ENCODE data around the gene PRKCB. TPM values are rescaled to one million over a fixed set of nuclear protein-coding genes. Genes with fewer than 3 reads are reported as not detected.

Gene PRKCB
- total RNA-seq, 2 experiments from 2014 or later, result 75.8 to 82.6 TPM

DNA sequence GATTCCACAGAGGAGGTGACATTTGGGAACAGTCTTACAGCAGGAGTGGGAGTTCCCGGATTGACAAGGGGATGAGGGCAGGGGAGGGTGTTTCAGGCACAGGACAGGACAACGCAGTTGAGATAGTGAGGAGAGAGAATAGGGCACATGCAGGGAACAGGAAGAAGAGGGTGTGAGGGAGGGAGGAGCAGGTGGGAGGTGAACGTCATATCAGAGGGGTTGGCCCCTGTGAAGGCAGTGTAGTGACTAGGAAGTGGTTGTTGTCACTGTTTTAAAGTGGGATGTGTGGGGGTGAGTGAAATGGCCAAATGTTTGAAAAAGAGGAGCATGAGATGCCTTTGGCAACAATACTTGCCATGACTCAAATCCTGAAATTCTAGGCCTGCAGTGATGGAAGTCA, 12.2 kb downstream of the PRKCB start:
- DNase-seq, result peak; percentile 59
- Mint-ChIP-seq H3K27ac (peak overlapping the region; percentile 87), H3K9me3 (peaks cover 23% of the 10 kb centered on the region), H3K36me3 (peaks cover 77% of the 10 kb centered on the region), H3K27me3 (no peaks in the 10 kb centered on the region), H3K4me1 (peaks cover 82% of the 10 kb centered on the region), H3K4me3 (peak overlapping the region; percentile 24)

DNA sequence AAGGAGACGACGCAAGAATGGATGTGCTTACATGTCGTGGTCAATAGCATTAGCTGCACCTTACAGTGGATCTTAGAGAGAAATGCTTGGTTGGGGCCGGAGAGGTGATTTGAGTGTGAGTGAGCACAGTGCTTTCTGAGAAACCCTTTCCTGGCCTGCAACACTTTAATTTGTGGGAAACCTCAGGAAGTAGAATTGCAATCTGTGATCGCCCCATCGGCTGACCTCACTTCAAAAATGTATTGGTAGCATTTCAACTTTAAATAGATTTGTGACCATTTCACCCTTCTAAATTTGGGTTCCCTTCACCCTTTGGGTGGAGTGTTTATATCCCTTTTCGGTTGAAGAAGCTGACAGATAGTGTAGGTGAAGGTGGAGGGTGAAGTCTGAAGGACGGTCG, 13.2 kb downstream of the PRKCB start:
- Mint-ChIP-seq H3K9me3 (peaks cover 27% of the 10 kb centered on the region), H3K36me3 (peaks cover 80% of the 10 kb centered on the region), H3K4me3 (no peak overlapping the region), H3K27me3 (no peaks in the 10 kb centered on the region), H3K27ac (peak overlapping the region; percentile 87), H3K4me1 (peaks cover 82% of the 10 kb centered on the region)
- no peak for DNase-seq

DNA sequence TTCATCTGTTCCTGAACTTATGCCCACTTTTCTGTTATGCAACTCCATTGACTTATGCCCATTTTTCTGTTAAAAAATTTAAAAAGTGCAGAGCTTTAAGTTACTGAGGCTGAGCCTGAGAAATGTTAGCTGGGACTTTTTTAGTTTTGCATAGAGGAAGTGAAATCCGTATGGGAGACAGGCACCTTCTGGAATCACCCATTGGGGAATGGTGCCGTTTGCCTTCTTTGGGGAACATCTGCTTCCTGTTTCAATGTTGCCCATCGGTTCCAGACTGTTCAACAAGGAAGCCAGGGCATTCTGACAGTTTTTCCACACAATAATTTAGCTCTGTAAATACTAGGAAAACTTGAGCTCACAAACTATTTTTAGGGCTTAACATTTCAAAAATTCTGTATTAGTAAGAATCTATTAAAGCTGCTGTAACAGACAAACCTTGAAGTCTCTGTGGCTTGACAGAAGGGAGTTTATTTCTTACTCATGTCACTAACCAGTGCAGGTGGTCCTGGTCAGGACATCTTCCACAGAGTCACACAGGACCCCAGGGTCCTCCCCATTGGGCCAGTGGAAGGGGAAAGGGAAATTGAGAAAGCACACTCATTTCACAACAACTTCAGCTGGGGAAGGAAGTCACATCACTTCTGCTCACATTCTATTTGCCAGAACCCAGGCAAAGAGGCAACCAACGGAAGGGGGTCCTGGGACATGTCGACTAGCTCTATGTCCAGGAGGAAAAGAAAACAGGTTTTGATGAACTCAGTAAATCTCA, 17.2 kb downstream of the PRKCB start:
- Mint-ChIP-seq H3K27me3 (no peaks in the 10 kb centered on the region), H3K4me1 (peaks cover 79% of the 10 kb centered on the region), H3K9me3 (peaks cover 23% of the 10 kb centered on the region), H3K4me3 (no peak overlapping the region), H3K36me3 (peaks cover 69% of the 10 kb centered on the region), H3K27ac (peak overlapping the region; percentile 70)
- DNase-seq, result no peak

DNA sequence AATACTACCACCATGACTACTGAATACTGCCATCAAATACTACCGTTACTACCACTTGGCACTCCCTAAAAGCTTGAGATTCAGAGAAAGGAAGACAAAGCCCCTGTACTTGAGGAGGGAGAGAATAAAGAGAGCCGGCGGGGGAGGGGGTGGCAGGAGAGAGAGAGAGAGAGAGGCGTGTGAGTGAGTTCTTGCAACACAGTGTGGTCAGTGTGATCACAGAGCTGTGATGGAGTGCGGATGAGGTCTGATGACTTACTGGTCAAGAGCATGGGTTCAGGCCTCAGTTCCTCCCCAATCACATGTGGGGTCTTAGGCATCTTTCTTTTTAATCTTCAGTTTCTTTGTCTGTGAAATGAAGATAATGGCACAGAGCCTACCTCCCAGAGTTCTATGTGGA, 19.2 kb downstream of the PRKCB start:
- H3K27ac Mint-ChIP-seq, result no peak overlapping the region
- no peak overlapping the region for H3K4me3 Mint-ChIP-seq
- H3K27me3 Mint-ChIP-seq, result no peaks in the 10 kb centered on the region
- H3K36me3 Mint-ChIP-seq, result peaks cover 63% of the 10 kb centered on the region
- DNase-seq, result no peak
- H3K4me1 Mint-ChIP-seq, result peaks cover 79% of the 10 kb centered on the region
- H3K9me3 Mint-ChIP-seq, result peaks cover 18% of the 10 kb centered on the region

DNA sequence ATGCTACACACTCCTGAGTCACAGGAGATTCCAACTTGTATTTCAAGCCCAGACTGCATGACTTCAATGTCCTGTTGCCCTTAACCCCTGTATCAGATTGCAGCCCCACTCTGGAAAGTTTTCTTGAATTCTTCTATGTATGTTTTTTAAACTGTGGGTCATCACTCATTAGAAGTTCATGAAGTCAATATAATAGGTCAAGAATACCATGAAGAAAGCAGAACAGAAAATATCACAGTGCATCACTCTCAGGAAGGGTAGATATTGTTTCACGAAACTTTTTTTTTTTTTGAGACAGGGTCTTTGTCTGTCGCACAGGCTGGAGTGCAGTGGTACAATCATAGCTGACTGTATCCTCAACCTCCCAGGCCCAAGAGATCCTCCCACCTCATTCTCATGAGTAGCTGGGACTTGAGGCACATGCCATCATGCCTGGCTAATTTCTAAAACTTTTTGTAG, 20.5 kb downstream of the PRKCB start:
- Mint-ChIP-seq H3K27ac (no peak overlapping the region), H3K4me3 (no peak overlapping the region), H3K27me3 (no peaks in the 10 kb centered on the region), H3K4me1 (peaks cover 75% of the 10 kb centered on the region), H3K36me3 (peaks cover 55% of the 10 kb centered on the region), H3K9me3 (peaks cover 14% of the 10 kb centered on the region)
- no peak for DNase-seq

DNA sequence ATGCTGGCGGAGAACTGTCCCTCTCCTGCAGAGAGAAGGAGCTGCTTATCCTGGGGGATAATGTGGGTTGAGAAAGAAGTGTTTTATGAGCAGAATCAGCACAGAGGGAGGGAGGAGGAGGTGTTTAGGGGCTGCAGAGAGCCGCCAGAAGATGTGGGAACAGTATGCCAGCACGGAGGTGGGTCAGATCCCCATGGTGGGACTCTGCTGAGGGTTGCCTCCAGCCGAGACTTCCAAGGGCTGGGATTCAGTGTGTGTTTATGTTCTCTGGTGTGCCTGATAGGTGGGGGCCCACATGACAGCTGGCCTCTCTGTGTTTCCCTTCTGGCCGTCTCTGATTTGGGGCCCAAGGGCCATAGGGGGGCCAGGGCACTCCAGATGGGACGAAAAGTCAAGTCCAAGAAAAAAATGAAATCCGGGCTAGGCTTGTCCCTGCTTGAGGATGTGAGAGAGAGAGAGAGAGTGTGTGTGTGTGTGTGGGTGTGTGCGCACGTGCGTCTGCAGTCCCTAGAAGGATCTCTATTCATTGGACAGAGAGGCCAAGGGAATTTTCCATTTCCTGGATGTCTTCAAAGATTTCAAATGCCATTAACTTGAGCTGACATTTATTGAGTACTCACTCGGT, 21.6 kb downstream of the PRKCB start:
- DNase-seq, result peak; percentile 22
- Mint-ChIP-seq H3K4me3 (peak overlapping the region; percentile 4), H3K27ac (peak overlapping the region; percentile 65), H3K36me3 (peaks cover 46% of the 10 kb centered on the region), H3K4me1 (peaks cover 76% of the 10 kb centered on the region), H3K9me3 (peaks cover 9% of the 10 kb centered on the region), H3K27me3 (no peaks in the 10 kb centered on the region)

DNA sequence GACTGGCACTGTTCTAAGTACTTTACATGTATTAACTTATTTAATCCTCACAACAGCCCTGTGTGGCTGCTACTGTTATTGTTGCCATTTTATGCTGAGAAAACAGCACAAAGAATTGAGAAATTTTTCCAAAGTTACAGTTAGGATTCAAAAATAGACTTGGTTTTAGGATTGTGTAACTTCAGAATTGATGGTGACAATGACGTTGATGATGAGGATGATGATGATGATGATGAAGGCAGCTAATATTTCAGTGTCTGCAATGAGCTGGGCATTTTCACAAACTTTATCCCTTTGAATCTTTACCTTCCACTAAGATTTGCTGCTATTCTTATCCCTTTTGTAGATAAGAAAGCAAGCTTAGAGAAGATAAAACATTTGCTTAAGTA, 22.1 kb downstream of the PRKCB start:
- H3K9me3 Mint-ChIP-seq, result peaks cover 6% of the 10 kb centered on the region
- peak overlapping the region; percentile 65 for H3K27ac Mint-ChIP-seq
- H3K4me3 Mint-ChIP-seq, result no peak overlapping the region
- H3K27me3 Mint-ChIP-seq, result no peaks in the 10 kb centered on the region
- no peak for DNase-seq
- H3K4me1 Mint-ChIP-seq, result peaks cover 75% of the 10 kb centered on the region
- peaks cover 41% of the 10 kb centered on the region for H3K36me3 Mint-ChIP-seq

DNA sequence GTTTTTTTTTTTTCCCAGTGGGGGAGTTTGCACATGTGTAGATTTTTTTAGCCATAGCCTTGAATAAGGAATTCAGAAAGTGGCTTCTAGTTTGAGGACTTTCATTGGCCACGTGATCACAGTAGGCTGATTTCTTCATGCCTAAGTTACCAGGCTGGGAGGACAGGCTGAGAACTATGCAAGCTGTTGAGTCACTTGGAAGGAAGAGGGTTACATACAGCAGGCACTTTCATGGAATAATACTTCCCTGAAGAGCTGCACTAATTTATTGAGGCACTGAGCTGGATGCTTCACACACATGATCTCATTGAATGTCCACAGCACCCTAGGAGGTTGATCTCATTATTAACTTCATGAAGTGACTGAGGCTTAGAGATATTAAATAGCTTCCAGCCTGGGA, 22.8 kb downstream of the PRKCB start:
- Mint-ChIP-seq H3K4me1 (peaks cover 74% of the 10 kb centered on the region), H3K27ac (peak overlapping the region; percentile 65), H3K36me3 (peaks cover 36% of the 10 kb centered on the region), H3K4me3 (peak overlapping the region; percentile 22), H3K27me3 (no peaks in the 10 kb centered on the region), H3K9me3 (peaks cover 4% of the 10 kb centered on the region)
- no peak for DNase-seq

DNA sequence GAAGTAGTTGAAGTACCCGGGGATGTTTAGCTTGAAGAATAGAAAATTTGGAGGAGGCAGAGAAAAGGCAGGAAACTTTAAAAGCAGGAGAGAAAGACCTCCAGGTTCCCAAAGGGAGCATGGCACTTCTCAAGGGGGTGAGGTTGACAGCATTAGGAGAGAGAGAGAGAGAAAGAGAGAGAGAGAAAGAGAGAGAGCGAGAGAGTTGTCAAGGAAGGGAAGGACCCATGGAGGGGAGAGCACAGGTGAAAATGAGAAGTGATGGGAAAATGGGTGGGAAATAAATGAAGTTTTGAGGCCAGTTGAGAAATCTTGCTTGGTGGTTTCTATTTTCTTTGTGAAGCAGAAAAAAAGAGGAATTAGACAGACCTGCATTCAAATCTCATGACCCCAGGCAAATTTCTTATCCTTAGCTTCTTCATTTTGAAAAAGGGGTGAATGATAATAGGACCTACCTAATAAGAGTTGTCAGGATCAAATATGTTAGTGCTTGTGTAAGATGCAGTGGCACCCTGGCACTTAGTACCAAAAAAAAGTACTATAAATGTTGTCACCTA, 24.0 kb downstream of the PRKCB start:
- no peak for DNase-seq
- Mint-ChIP-seq H3K9me3 (peaks cover 2% of the 10 kb centered on the region), H3K27ac (peak overlapping the region; percentile 55), H3K4me1 (peaks cover 79% of the 10 kb centered on the region), H3K36me3 (peaks cover 27% of the 10 kb centered on the region), H3K27me3 (no peaks in the 10 kb centered on the region), H3K4me3 (peak overlapping the region; percentile 0)

DNA sequence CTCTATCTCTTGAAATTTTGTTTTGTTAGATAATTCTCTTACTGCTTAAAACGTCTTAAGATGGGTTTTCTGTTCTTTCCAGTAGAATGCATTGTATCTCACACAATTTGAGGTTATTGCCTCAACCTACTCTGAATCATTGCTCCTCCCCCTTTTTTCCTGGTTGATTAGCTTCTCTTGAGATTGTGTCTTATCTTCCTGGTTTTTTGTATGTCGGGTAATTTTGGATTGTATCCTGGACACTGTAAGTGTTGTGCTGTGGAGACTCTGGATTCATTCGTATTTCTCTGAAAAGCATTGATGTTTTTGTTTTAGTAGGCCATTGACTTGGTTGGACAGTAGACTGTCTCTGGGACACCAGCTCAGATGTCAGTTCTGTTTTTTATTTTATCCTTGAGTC, 26.1 kb downstream of the PRKCB start:
- Mint-ChIP-seq H3K27ac (peak overlapping the region; percentile 4), H3K4me1 (peaks cover 81% of the 10 kb centered on the region), H3K27me3 (no peaks in the 10 kb centered on the region), H3K9me3 (peaks cover 2% of the 10 kb centered on the region), H3K36me3 (peaks cover 29% of the 10 kb centered on the region), H3K4me3 (no peak overlapping the region)
- DNase-seq, result no peak

- Mint-ChIP-seq H3K27me3 (no peaks in the 10 kb centered on the region), H3K4me3 (no peak overlapping the region)
These were observed 26.8 kb downstream of the PRKCB start for GRCh38 chr16:23862556-23862955.

DNA sequence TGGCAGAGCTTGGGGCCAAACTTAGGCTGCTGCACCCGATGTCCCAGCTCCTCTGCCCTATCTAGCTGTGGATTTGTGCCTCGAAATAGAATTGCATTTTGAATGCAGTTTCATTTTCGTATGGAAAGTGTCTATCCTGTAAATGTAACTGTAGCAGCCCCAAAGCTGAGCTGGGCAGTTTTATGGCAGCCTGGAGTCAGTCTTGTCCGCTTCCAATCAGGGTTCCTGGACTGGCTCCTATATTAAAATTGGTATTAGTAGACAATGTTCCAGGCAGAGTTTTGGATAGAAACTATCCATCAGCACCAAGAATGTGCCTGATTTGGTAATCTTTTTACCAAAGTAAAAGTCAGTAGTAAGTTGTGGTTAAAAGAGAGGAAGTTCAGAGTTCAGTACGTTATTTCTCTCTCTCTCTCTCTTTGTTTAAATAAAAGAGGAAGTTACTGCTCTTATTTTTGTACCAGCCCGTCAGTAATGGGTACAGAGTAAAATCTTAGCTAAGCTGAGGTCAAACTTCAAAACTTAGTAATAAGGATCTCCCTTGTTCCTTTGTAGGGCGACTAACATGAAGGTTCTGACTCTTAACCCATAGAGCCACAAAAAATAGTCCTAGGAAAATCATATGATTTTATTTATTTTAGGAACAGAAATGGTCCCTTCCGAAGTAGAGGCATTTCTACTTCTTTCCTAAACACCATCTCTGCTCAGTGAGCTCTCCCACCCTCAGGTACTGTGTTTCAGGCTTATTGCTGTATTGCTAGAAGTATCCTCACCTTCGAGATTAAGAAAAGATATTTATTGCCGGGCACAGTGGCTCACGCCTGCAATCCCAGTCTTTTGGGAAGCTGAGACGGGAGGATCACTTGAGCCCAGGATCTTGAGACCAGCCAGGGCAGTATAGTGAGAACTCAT, 28.0 kb downstream of the PRKCB start:
- Mint-ChIP-seq H3K4me1 (peaks cover 79% of the 10 kb centered on the region), H3K27me3 (no peaks in the 10 kb centered on the region), H3K4me3 (peak overlapping the region; percentile 75), H3K9me3 (peaks cover 2% of the 10 kb centered on the region), H3K27ac (peak overlapping the region; percentile 90), H3K36me3 (peaks cover 20% of the 10 kb centered on the region)
- DNase-seq, result peak; percentile 27

More at GRCh38 chr16:23862556-23862955, 26.8 kb downstream of the PRKCB start:
- DNase-seq, result no peak
- Mint-ChIP-seq H3K27ac (no peak overlapping the region), H3K36me3 (peaks cover 28% of the 10 kb centered on the region), H3K9me3 (peaks cover 2% of the 10 kb centered on the region), H3K4me1 (peaks cover 79% of the 10 kb centered on the region)

DNA sequence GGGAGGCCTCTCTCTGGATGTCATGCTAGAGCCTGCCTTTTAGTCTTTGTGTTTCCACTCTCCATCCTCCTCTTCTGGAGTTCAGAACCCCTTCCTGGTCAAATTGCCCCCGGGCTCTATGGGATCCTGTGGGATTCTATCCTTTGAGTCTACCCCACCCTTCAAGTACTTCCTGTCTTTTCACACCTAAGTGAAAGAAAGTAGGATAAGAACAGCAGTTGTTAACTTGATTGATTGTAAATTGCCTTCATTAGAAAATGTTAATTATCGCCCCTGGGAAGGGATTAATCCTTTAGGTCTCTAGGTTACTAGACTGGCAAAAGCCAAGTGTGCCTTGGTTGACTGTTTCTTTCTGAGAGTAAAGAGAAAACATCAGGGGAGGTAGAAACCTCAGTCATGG, 30.1 kb downstream of the PRKCB start:
- Mint-ChIP-seq H3K4me1 (peaks cover 81% of the 10 kb centered on the region), H3K36me3 (peaks cover 18% of the 10 kb centered on the region), H3K27me3 (no peaks in the 10 kb centered on the region), H3K27ac (peak overlapping the region; percentile 59), H3K9me3 (no peaks in the 10 kb centered on the region), H3K4me3 (no peak overlapping the region)
- no peak for DNase-seq

DNA sequence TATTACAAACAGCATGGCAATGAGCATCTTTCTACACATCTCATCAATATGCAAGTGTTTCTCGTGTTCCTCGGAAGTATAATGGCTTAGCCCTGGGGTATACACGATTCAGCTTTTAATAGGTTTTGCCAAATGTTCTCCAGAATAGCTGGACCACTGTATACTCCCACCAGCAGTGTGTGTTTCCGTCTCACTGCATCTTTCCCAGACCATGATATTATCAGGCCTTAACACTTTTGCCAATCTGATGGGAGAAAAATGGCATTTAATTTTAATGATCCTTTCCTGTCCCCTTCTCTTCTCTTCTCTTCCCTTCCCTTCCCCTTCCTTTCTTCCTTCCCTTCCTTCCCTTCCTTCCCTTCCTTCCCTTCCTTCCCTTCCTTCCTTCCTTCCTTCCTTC, 30.8 kb downstream of the PRKCB start:
- Mint-ChIP-seq H3K4me3 (no peak overlapping the region), H3K27me3 (no peaks in the 10 kb centered on the region), H3K36me3 (peaks cover 18% of the 10 kb centered on the region), H3K27ac (peak overlapping the region; percentile 59), H3K4me1 (peaks cover 76% of the 10 kb centered on the region), H3K9me3 (no peaks in the 10 kb centered on the region)
- no peak for DNase-seq

- DNase-seq, result no peak
- H3K4me3 Mint-ChIP-seq, result no peak overlapping the region
- no peaks in the 10 kb centered on the region for H3K9me3 Mint-ChIP-seq
- no peaks in the 10 kb centered on the region for H3K27me3 Mint-ChIP-seq
- H3K36me3 Mint-ChIP-seq, result peaks cover 26% of the 10 kb centered on the region
- H3K4me1 Mint-ChIP-seq, result peaks cover 68% of the 10 kb centered on the region
- no peak overlapping the region for H3K27ac Mint-ChIP-seq
These were observed 31.8 kb downstream of the PRKCB start for GRCh38 chr16:23867566-23867965.
